Thyroid gland (tissue), 4 donors: Measurements from ENCODE around the gene PRMT7.
"Not testable (repeated sequence)": the region's sequence is repeated elsewhere in the genome, so short reads cannot be mapped to it uniquely, and the experiment has no call there.

Source experiments
- CTCF ChIP-seq, 6 experiments: fragments of 200-600 bp in 3 of 6; fragments of 450-650 bp in 3 of 6; sonication (generic) in 3 of 6; IDR thresholded peaks; one replicate each; pipeline ENCODE4 v1.5.1; 2016 to 2019; ENCODE audit warnings: antibody characterized with exemption in 6 of 6, mild to moderate bottlenecking in 2 of 6, inconsistent platforms in 1 of 6, moderate library complexity in 1 of 6
- POLR2A ChIP-seq, 2 donors: fragments of 450-650 bp; IDR thresholded peaks; one replicate each; pipeline ENCODE4 v1.6.1; 2017; ENCODE audit warnings: antibody characterized with exemption in 2 of 2, mild to moderate bottlenecking in 2 of 2, moderate library complexity in 1 of 2

DNA sequence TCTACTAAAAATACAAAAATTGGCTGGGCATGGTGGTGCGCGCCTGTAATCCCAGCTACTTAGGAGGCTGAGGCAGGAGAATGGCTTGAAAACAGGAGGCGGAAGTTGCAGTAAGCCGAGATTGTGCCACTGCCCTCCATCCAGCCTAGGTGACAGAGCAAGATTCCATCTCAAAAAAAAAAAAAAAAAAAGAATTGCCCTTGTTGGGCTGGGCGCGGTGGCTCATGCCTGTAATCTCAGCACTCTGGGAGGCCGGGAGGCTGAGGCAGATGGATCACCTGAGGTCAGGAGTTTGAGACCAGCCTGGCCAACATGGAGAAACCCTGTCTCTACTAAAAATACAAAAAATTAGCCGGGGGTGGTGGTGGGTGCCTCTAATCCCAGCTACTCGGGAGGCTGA is 22.0 kb upstream of the PRMT7 start:
- not testable (repeated sequence) for TF ChIP-seq CTCF, POLR2A (IDR thresholded peaks at IDR 0.05)
